HG02943 (cell line): Measurements from ENCODE around the gene PRAMEF8.
"Not testable (repeated sequence)": the region's sequence is repeated elsewhere in the genome, so short reads cannot be mapped to it uniquely, and the experiment has no call there.

Source experiments
- ATAC-seq: cut with Tn5 transposase; IDR thresholded peaks from one replicate; pipeline ENCODE4 v1.9.1; 2021; ENCODE audit warnings: mild to moderate bottlenecking, low read depth, moderate library complexity; ENCODE audit not compliant: unreplicated experiment

Gene PRAMEF8

GRCh38 chr1:13285037-13285436 lies at the start of gene PRAMEF8:
PRAMEF8 (minus strand) TSS chr1:13285137; CDS start chr1:13284091, 1,046 bp downstream.
- ATAC-seq, result not testable (repeated sequence)

GRCh38 chr1:13315281-13315680 lies 30.3 kb upstream of the PRAMEF8 start, which contains the start of gene PRAMEF15:
PRAMEF15 (plus strand) TSS chr1:13315581; CDS start chr1:13318408, 2,827 bp downstream.
- not testable (repeated sequence) for ATAC-seq

GRCh38 chr1:13303239-13303638 lies 18.3 kb upstream of the PRAMEF8 start, which contains the start of gene PRAMEF33:
PRAMEF33 (plus strand) TSS chr1:13303539; CDS start chr1:13305955, 2,416 bp downstream.
- not testable (repeated sequence) for ATAC-seq

GRCh38 chr1:13302197-13302596 lies 17.3 kb upstream of the PRAMEF8 start:
- ATAC-seq, result not testable (repeated sequence)

- ATAC-seq, result not testable (repeated sequence)
These were observed 13.8 kb upstream of the PRAMEF8 start for GRCh38 chr1:13298699-13299098.

GRCh38 chr1:13297216-13297931 lies 12.4 kb upstream of the PRAMEF8 start:
- ATAC-seq, result not testable (repeated sequence)

- not testable (repeated sequence) for ATAC-seq
These were observed 4.1 kb upstream of the PRAMEF8 start for GRCh38 chr1:13289030-13289429.

GRCh38 chr1:13279617-13280016 lies 5.3 kb downstream of the PRAMEF8 start:
- ATAC-seq, result not testable (repeated sequence)

GRCh38 chr1:13277016-13277415 lies 7.9 kb downstream of the PRAMEF8 start:
- ATAC-seq, result not testable (repeated sequence)

- ATAC-seq, result not testable (repeated sequence)
These were observed 19.8 kb downstream of the PRAMEF8 start for GRCh38 chr1:13265124-13265523.

GRCh38 chr1:13253898-13254297 lies 31.0 kb downstream of the PRAMEF8 start, which contains the start of gene PRAMEF5:
PRAMEF5 (plus strand) TSS chr1:13254198; CDS start chr1:13259269, 5,071 bp downstream.
- ATAC-seq, result not testable (repeated sequence)

GRCh38 chr1:13247122-13247521 lies 37.8 kb downstream of the PRAMEF8 start:
- ATAC-seq, result not testable (repeated sequence)

- not testable (repeated sequence) for ATAC-seq
These were observed 38.4 kb downstream of the PRAMEF8 start for GRCh38 chr1:13246554-13246871.

- not testable (repeated sequence) for ATAC-seq
These were observed 38.9 kb downstream of the PRAMEF8 start for GRCh38 chr1:13245841-13246553.

GRCh38 chr1:13243536-13244263 lies 41.2 kb downstream of the PRAMEF8 start:
- ATAC-seq, result not testable (repeated sequence)

- ATAC-seq, result not testable (repeated sequence)
These were observed 45.3 kb downstream of the PRAMEF8 start for GRCh38 chr1:13239633-13240032.

GRCh38 chr1:13237572-13237971 lies 47.4 kb downstream of the PRAMEF8 start:
- not testable (repeated sequence) for ATAC-seq

GRCh38 chr1:13234057-13234456 lies 50.9 kb downstream of the PRAMEF8 start:
- ATAC-seq, result not testable (repeated sequence)

GRCh38 chr1:13232056-13232455 lies 52.9 kb downstream of the PRAMEF8 start:
- not testable (repeated sequence) for ATAC-seq
